HG03175 (cell line): ENCODE results near the gene SPNS2.

Experiments
- ATAC-seq: cut with Tn5 transposase; IDR thresholded peaks from one replicate; pipeline ENCODE4 v1.9.1; 2021; ENCODE audit warnings: mild to moderate bottlenecking, moderate library complexity; ENCODE audit not compliant: unreplicated experiment

SPNS2 gene

GRCh38 chr17:4584917-4585637 lies 86.4 kb downstream of the SPNS2 start:
- ATAC-seq = no peak

DNA sequence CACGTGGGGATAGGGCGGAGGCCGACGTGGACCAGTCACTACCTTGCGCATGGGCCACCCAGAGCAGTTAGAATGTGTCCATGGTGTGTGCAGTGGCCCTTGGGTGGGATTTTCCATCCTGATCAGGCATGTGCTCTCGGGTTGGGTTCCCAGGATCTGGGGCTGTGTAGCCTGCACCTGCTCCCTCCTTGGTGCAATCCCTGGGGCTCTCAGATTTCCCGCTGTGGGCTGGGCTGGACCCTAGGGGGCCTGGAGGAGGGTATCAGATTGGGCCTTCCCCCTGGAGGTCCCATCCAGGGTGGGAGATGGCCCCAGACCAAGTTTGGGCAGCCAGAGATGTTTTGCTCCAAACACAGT lies 86.9 kb downstream of the SPNS2 start:
- ATAC-seq = no peak

- ATAC-seq = no peak
Measured at GRCh38 chr17:4586043-4586442, 87.4 kb downstream of the SPNS2 start.

- no peak for ATAC-seq
Measured at GRCh38 chr17:4587195-4587594, 88.5 kb downstream of the SPNS2 start.

DNA sequence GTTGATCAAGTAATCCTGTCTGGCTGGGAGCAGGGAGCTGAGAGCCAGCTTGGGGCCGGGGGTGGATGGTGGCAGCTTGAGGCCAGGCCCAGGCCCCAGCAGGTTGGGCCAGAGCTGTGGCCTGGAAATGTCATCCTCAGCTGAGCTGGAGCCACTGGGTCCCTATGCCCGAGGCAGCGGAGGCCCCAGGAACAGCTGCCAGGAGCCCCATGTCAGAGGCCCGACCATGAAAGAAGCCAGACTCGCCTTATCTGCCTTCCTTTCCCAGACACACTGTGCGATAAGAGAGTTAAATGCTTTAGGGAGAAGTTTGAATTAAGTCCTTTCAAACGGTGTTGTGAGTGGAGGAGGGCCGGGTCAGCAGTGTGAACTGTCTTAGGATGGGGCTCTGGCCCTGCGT lies 89.1 kb downstream of the SPNS2 start:
- no peak for ATAC-seq

GRCh38 chr17:4588391-4588790 lies 89.7 kb downstream of the SPNS2 start:
- no peak for ATAC-seq
